Hepatic stellate cell (primary cell): ENCODE results near the gene LOXHD1.

Experiments
- DNase-seq: peaks from one replicate; pipeline ENCODE4 v3.0.0; 2011; ENCODE audit warnings: low spot score

The LOXHD1 gene

GRCh38 chr18:46672062-46672970, 15.3 kb upstream of the LOXHD1 start:
- DNase-seq = no peak

GRCh38 chr18:46668694-46669093, 11.7 kb upstream of the LOXHD1 start:
- no peak for DNase-seq

GRCh38 chr18:46668135-46668534, 11.1 kb upstream of the LOXHD1 start:
- no peak for DNase-seq

GRCh38 chr18:46663539-46663938, 6.5 kb upstream of the LOXHD1 start:
- DNase-seq = no peak

GRCh38 chr18:46660957-46661749, 4.1 kb upstream of the LOXHD1 start:
- peak; percentile 39 for DNase-seq

GRCh38 chr18:46659484-46659883, 2.5 kb upstream of the LOXHD1 start:
- no peak for DNase-seq

GRCh38 chr18:46656326-46657114, 500 bp downstream of the LOXHD1 start:
- no peak for DNase-seq

GRCh38 chr18:46652372-46652771, 4.6 kb downstream of the LOXHD1 start:
- DNase-seq = no peak

- no peak for DNase-seq
These were observed 6.3 kb downstream of the LOXHD1 start for GRCh38 chr18:46650681-46651080.

GRCh38 chr18:46649071-46649862, 7.8 kb downstream of the LOXHD1 start:
- no peak for DNase-seq

GRCh38 chr18:46646468-46646867, 10.6 kb downstream of the LOXHD1 start:
- no peak for DNase-seq

- DNase-seq = no peak
These were observed 14.5 kb downstream of the LOXHD1 start for GRCh38 chr18:46642561-46642960.

- DNase-seq = no peak
These were observed 15.1 kb downstream of the LOXHD1 start for GRCh38 chr18:46641917-46642316.

GRCh38 chr18:46639386-46639785, 17.6 kb downstream of the LOXHD1 start:
- DNase-seq = no peak

- no peak for DNase-seq
These were observed 20.9 kb downstream of the LOXHD1 start for GRCh38 chr18:46636040-46636630.

GRCh38 chr18:46632401-46633071, 24.5 kb downstream of the LOXHD1 start:
- no peak for DNase-seq

GRCh38 chr18:46630991-46631390, 26.0 kb downstream of the LOXHD1 start:
- DNase-seq = no peak

GRCh38 chr18:46630160-46630559, 26.9 kb downstream of the LOXHD1 start:
- DNase-seq = no peak

- DNase-seq = no peak
These were observed 27.7 kb downstream of the LOXHD1 start for GRCh38 chr18:46629361-46629760.

- no peak for DNase-seq
These were observed 28.8 kb downstream of the LOXHD1 start for GRCh38 chr18:46628206-46628605.

GRCh38 chr18:46627136-46627535, 29.9 kb downstream of the LOXHD1 start:
- no peak for DNase-seq
